Ovary (tissue), 3 donors: ENCODE data around the gene FUT2.

Experiments used
- CTCF ChIP-seq, 3 donors: fragments of 450-650 bp in 2 of 3; fragments of 200-600 bp in 1 of 3; IDR thresholded peaks; one replicate each; pipeline versions ENCODE4 v1.5.1 to v1.8.0; 2016 to 2022; ENCODE audit warnings: antibody characterized with exemption in 3 of 3, mild to moderate bottlenecking in 1 of 3
- EP300 ChIP-seq: sonication (generic); formaldehyde crosslinking; IDR thresholded peaks from one replicate; pipeline ENCODE4 v1.6.1; 2017; ENCODE audit warnings: antibody characterized with exemption
- POLR2A ChIP-seq: fragments of 450-650 bp; IDR thresholded peaks from one replicate; pipeline ENCODE4 v1.6.1; 2017; ENCODE audit warnings: antibody characterized with exemption, mild to moderate bottlenecking, moderate library complexity
- donor health status: DM: no; HTN: no; CAD: no.

- TF ChIP-seq EP300 (no peak), POLR2A (no peak), CTCF (IDR thresholded peaks at IDR 0.05) (no peak)
Observed at GRCh38 chr19:48664476-48664875, 31.3 kb upstream of the FUT2 start.
